GM04504 (cell line): ENCODE measurements around the gene SEMA6B.

Experiments
- DNase-seq: peaks from one replicate; pipeline ENCODE4 v3.0.0-alpha.2; 2012; ENCODE audit warnings: low read depth

SEMA6B gene

GRCh38 chr19:4507804-4508203 lies 51.7 kb downstream of the SEMA6B start:
- DNase-seq: no peak

- DNase-seq: no peak
These were observed 52.4 kb downstream of the SEMA6B start for GRCh38 chr19:4507150-4507452.

- DNase-seq: no peak
These were observed 52.9 kb downstream of the SEMA6B start for GRCh38 chr19:4506449-4507149.

- no peak for DNase-seq
These were observed 53.7 kb downstream of the SEMA6B start for GRCh38 chr19:4505570-4506448.

- no peak for DNase-seq
These were observed 54.5 kb downstream of the SEMA6B start for GRCh38 chr19:4504891-4505569.

GRCh38 chr19:4504297-4504701 lies 55.2 kb downstream of the SEMA6B start:
- DNase-seq: no peak

- no peak for DNase-seq
These were observed 55.7 kb downstream of the SEMA6B start for GRCh38 chr19:4503825-4504170.

- DNase-seq: no peak
These were observed 56.2 kb downstream of the SEMA6B start for GRCh38 chr19:4503132-4503824.

GRCh38 chr19:4502282-4503131 lies 57.0 kb downstream of the SEMA6B start:
- no peak for DNase-seq

- DNase-seq: no peak
These were observed 57.8 kb downstream of the SEMA6B start for GRCh38 chr19:4501691-4502090.

GRCh38 chr19:4500841-4501591 lies 58.5 kb downstream of the SEMA6B start:
- no peak for DNase-seq

- no peak for DNase-seq
These were observed 59.6 kb downstream of the SEMA6B start for GRCh38 chr19:4499855-4500254.

GRCh38 chr19:4499318-4499717 lies 60.2 kb downstream of the SEMA6B start:
- DNase-seq: no peak

GRCh38 chr19:4498694-4499093 lies 60.8 kb downstream of the SEMA6B start:
- DNase-seq: no peak

GRCh38 chr19:4497770-4498389 lies 61.6 kb downstream of the SEMA6B start:
- DNase-seq: no peak

- DNase-seq: no peak
These were observed 63.2 kb downstream of the SEMA6B start for GRCh38 chr19:4496304-4496703.

GRCh38 chr19:4495471-4495870 lies 64.0 kb downstream of the SEMA6B start:
- DNase-seq: no peak

GRCh38 chr19:4494691-4495064 lies 64.8 kb downstream of the SEMA6B start:
- no peak for DNase-seq

- DNase-seq: no peak
These were observed 65.4 kb downstream of the SEMA6B start for GRCh38 chr19:4493929-4494690.
